T-helper 1 cell treated with Interleukin-12 subunit alpha and Interleukin-12 subunit beta and Interleukin-4 antibody, amounts not matched to agents 30 ng/mL and 1 ng/mL, for 36 hours (primary cell): Measurements from ENCODE around the gene RAI1. TPM values are rescaled to one million over a fixed set of nuclear protein-coding genes. Genes with fewer than 3 reads are reported as not detected.

Experiments used
- intact Hi-C: fragments of 100-400 bp; cut with micrococcal nuclease; formaldehyde crosslinking; loops from one replicate; pipeline ENCODE4 v1.15.1; 2024
- total RNA-seq: library from RNA; stranded (reverse); gene quantifications from 2 replicates; pipeline ENCODE4 v1.2.3, GENCODE V29; 2022

RAI1 gene
- total RNA-seq, 1 donor from 2014 or later: 24.4 TPM

DNA sequence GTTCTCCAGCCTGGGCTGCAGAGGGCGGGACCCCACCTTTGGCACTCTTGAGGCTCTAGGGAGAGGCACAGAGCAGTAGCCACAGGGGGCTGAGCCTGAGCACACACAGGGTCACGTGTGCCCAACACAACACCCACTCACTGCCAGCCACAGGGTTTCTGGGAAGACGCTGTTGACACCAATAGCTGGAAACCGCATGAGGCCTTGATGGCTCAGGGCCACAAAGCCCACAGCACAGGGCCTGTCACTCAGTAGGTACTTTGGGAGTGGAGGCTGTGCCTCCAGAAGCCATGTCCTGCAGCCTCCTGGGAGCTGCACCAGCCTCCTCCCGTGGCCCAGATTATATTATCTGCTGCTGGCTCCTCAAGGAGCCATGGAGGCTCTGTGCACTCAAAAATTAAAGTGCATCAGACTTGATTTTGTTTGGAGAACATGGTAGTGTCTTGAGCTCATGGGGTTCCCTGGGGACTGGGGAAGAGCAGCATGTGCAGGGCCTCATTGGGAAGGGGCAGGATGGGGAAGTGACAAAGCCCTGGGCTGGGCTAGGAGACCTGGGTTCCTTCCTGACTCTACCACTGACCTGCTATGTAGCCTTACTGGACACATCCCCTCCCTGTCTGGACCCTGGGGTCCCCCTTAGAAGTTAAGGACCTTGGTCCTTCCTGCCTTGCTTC is 168.0 kb downstream of the RAI1 start:
- intact Hi-C loops: loop anchor here (1.0 to 2.0 kb wide), 5 partner anchors 9 to 190 kb away; partner anchors contain the start of genes ATPAF2, GID4 and SREBF1

DNA sequence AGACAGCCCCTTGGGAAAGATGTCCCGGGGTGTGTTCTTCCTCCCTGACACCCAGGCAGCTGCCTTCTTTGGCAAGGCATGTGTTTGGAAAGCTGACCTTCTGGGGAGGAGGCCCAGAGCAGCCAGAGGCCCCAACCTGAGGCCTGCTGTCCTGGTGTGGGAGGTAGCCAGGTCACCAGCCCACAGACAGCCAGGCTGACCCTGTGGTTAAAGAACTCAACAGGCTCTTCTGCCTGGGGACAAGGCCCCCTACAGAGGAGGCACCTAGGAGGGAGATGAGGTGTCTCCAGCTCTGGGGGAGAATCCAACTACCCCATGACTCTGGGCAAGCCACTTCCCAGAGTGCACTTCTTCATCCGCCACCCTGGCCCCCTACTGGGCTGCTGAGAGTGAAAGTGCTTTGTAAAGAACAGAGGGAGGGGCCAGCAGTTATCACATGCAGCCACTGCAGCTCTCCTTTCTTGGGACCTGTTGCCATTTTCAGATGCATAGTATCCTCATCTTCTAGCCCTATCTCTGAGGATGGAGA is 168.7 kb downstream of the RAI1 start:
- intact Hi-C loops: loop anchor here (1.0 to 5.0 kb wide), 7 partner anchors 10 to 189 kb away; partner anchors contain the start of genes ATPAF2, DRC3, GID4 and SREBF1

DNA sequence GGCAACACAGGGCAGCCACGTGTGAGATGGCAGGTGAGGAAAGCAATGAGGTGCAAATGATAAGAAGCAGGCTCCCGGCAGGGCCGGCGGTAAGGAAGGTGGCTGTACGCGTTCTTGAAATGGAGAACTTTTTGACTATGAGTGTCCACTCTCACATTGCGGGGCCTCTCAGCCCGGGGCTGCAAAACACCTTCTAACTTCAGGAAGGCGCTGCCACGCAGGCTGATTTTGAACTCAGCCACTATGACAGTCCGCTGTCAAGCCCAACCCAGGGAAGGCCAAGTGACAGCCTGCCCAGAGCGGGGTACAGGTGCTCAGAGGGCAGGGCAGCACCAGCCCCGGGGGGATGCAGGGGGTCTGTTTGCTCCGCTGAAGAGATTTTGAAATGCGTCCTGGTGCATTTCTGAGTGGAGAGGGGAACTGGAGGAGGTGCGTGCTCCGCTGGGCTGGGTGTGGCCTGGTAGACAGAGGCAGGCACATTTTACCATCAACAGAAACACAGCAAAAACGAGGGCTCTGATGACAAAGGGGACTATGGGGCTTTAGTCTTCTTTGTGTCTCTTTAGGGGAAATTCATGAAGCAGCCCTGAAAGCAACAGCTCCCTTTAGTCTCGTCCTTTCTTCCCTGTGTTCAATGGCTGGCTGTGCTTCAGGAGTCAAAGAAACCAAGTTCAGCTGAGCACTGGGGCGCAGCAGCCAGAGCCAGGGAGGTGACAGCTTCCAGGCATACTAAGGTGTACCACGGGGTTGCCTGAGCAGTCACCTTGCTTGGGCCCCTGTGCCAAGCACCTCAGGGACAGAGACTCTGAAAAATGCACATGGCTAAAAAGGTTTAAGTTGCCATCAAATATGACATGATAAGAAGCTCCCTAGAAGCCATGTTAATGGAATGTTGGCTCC is 170.1 kb downstream of the RAI1 start:
- intact Hi-C loops: loop anchor here (5.0 kb wide), 1 partner anchor 99 kb away; no protein-coding TSS in a partner anchor

DNA sequence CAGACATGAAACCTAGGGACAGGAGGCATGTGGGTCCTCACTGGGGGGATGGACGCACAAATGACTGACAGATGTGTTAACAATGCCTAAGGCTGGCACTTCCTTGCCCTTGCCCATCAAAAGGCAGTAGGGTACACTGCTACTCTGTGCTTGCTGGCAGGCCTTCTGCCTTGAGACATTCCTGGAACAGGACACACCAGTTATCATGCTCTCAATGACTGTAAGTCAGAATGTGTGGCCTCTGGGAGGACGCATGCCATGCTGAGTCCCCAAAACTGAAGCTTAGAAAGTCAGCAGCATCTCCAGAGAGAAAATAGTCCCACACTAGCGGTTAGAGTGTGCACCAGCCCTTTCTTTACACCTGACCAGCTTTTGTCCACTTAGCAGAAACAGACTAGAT is 171.7 kb downstream of the RAI1 start:
- intact Hi-C loops: loop anchor here (5.0 kb wide), 1 partner anchor 101 kb away; no protein-coding TSS in a partner anchor

DNA sequence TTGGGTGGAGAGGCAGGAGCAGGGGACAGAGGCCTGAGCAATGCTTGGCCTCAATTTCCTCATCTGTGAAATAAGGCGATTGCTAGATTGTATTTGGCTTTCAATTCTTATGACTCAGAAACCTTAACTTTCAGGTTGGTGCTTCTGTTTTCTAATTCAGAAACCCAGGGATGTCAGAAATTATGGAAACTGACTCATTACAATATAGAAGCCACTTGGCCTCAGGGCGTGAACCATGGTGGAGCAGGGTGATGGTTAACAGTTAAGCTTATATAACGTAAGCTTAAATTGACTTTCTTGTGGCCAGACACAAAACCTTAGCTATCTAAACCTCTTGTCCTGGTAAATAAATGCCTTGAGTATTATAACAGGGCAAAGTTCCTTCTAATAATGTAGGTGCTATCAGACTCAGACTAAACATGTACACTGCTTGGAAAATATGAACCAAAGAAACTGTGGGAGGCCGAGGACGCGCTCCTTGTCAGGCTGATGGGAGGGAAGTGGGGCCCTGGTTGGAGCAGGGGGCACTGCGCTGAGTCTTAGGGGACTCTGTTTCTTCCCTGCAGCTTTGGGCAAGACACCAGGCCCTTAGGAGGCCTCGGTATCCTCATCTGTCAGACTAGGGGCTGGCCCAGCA is 172.7 kb downstream of the RAI1 start:
- intact Hi-C loops: loop anchor here (1.0 to 5.0 kb wide), 2 partner anchors 31 to 102 kb away; no protein-coding TSS in a partner anchor

DNA sequence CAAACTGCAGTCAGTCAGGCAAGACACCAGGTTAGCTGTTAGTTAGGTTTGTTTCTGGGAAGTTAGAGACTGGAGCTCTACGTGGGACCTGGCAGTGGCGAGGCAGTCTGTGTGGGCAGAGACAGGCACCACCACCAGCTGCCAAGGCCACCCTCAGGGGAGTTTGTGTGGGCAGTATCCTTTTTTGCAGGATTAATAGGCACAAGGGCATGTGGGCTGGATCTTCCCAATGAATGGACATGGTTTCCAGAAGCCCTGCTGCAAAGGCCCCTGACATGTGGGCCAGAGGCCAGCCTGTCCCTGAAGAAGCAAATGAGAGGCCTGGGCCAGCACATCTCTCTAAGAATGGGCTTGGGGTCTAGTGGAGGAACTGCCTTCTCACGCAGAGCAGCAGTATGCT is 174.7 kb downstream of the RAI1 start:
- intact Hi-C loops: no loop called here

DNA sequence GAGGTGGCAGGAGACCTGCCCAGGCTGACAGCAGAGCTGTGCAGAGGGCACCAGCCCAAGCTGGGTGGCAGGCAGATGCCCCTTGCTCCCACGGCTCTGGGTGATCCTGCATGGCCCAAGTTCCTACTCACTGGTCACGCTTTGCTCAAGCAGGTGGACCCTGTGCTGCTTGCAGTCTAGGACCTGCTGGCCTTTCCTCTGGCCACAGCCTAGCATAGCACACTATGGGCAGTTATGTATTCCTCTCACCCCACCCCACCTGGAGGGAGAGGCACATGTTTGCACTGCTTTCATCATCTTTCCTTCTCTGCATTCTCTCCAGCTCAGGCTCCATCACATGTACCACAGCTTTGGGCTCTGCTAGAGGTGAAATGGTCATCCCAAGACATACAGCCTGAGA is 175.1 kb downstream of the RAI1 start:
- intact Hi-C loops: no loop called here

DNA sequence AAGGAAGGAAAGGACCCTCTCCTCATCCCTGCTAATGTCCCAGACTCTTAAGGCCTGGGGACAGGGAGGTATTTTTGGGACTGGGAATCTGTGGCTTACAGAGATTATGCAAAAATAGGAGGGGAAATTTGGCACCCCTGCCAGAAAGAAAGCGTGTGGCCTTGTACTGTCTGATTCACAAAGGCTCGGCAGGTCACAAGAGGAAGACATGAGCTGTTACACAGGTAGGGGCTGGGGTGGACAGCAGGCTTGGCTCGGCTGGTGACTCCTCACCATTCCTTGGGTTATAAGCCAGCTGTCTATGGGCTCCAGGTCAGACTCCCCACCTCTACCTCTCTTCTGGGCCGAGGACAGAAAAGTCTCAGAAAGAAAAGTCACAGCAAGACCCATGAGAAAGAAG is 176.2 kb downstream of the RAI1 start:
- intact Hi-C loops: no loop called here

DNA sequence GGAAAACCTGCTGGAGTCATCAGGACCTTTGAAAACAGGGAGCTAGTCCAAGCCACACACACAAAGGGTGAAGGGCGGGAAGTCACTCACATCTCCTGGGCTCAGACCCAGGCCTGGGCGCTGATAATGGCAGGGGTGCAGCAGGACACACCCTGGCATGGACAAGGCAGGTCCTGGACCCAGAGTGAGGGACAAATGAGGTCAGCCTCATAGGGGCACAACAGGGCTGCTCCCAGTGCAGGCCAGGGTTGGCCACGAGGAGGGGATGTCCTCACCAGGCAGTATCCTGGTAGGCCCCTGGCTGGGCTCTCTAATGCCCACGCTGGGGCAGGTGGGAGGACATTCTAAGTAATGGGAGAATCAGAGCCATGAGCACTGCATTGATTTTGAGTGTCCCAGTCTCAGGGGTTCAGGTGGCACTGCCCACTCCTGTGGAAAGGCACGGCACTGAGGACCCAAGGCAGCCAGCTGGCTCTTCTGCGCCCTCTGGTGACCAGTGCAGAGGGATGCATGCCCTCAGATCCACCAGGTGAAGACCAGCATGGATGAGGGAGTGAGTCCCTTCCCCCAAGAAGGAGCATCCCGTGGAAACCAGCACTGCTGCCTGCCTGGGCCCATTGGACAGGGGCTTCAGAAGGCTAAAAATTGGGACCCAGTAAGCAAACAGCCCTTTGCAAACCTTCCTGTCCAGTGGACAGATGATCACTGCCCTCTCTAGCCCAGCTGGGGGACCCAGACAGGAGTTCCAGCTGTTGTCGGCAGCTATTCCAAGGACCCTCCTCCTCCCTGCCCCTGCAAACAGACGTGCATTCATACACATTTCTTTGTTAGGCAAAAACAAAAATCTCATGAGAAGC is 178.9 kb downstream of the RAI1 start:
- intact Hi-C loops: loop anchor here (1.0 to 2.0 kb wide), 6 partner anchors 37 to 179 kb away; partner anchors contain the start of gene RAI1

DNA sequence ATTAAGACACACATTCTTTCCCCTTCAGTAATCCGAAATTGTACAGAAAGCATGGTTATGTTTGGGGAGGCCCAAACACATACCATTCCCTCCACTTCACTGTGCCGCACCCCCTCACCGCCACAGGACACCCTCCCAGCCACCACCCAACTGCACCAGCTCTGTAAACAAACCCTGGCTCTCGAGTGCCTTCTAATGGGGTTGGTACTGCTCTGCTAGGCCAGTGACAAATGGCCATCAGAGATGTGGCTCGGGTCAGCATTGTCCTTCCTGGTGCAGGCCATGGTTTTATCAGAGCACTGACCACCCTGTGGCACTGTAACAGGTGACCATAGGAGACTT is 179.5 kb downstream of the RAI1 start:
- intact Hi-C loops: loop anchor here (1.0 to 2.0 kb wide), 6 partner anchors 37 to 179 kb away; partner anchors contain the start of gene RAI1

Other genes with a start within 250 kb of the RAI1 start
- 12.7 and 13.5 TPM in 2 replicates for gene MED9, start 204.5 kb upstream of the RAI1 start, total RNA-seq
- gene RASD1, start 185.1 kb upstream of the RAI1 start, total RNA-seq: 1.4 and 2.1 TPM in 2 replicates
- gene PEMT, start 89.8 kb upstream of the RAI1 start, total RNA-seq: 14.1 and 24.3 TPM in 2 replicates
- gene SREBF1, start 155.5 kb downstream of the RAI1 start, total RNA-seq: 174 and 198 TPM in 2 replicates